K562 (cell line): ENCODE data around the gene RAD50. TPM values are rescaled to one million over a fixed set of nuclear protein-coding genes. Genes with fewer than 3 reads are reported as not detected.
A peak's percentile ranks its signal among the peaks of the same experiment; 100 is the strongest.

Experiments used
- CBX5 ChIP-seq: IDR thresholded peaks from 2 replicates; pipeline ENCODE4 v1.6.1; 2014; ENCODE audit warnings: low read depth, borderline replicate concordance
- CCNT2 ChIP-seq: IDR thresholded peaks from 2 replicates; pipeline ENCODE4 v1.6.1; 2011; ENCODE audit warnings: borderline replicate concordance, low read depth, mild to moderate bottlenecking, moderate library complexity, mixed read lengths, low read length; ENCODE audit not compliant: insufficient read length; ENCODE audit errors: extremely low read depth
- HEY1 ChIP-seq: fragments of 250-450 bp; sonication (Bioruptor Pico); IDR thresholded peaks from 2 replicates; pipeline ENCODE4 v1.5.0; 2020; ENCODE audit warnings: mild to moderate bottlenecking, moderate library complexity, borderline replicate concordance
- MBD2 ChIP-seq: sonication (generic); IDR thresholded peaks from 2 replicates; pipeline ENCODE4 v1.6.1; 2016; ENCODE audit warnings: low read depth, borderline replicate concordance
- MYNN ChIP-seq, 2 experiments: sonication (generic); formaldehyde crosslinking in 1 of 2; IDR thresholded peaks; 2 replicates each; pipeline versions ENCODE4 v1.5.0 to v1.6.1; 2016 to 2020; ENCODE audit warnings: antibody characterized with exemption in 1 of 2, missing genetic modification reagents in 1 of 2
- NCOR1 ChIP-seq: fragments of 450-650 bp; IDR thresholded peaks from 2 replicates; pipeline ENCODE4 v1.6.1; 2016; ENCODE audit warnings: mild to moderate bottlenecking, moderate library complexity
- PRDM10 ChIP-seq: fragments of 450-650 bp; IDR thresholded peaks from 2 replicates; pipeline ENCODE4 v1.6.1; 2018; ENCODE audit not compliant: partially characterized antibody
- SP2 ChIP-seq: IDR thresholded peaks from 2 replicates; pipeline ENCODE4 v1.6.1; 2011; ENCODE audit warnings: mild to moderate bottlenecking, low read depth, low read length, moderate library complexity; ENCODE audit not compliant: poor library complexity, severe bottlenecking; ENCODE audit errors: extremely low read depth
- ZBTB7A ChIP-seq: IDR thresholded peaks from 2 replicates; pipeline ENCODE4 v1.6.1; 2011; ENCODE audit warnings: low read depth, mild to moderate bottlenecking, low read length, moderate library complexity, borderline replicate concordance; ENCODE audit not compliant: control insufficient read depth
- ZFP1 ChIP-seq: fragments of 450-650 bp; formaldehyde crosslinking; IDR thresholded peaks from 2 replicates; pipeline ENCODE4 v1.4.0; 2020; ENCODE audit warnings: mild to moderate bottlenecking, mixed read lengths
- ZKSCAN1 ChIP-seq: fragments of 150-350 bp; IDR thresholded peaks from 2 replicates; pipeline ENCODE4 v1.6.1; 2016; ENCODE audit warnings: low read depth, low read length
- ZNF384 ChIP-seq: IDR thresholded peaks from 2 replicates; pipeline ENCODE4 v1.6.1; 2012; ENCODE audit warnings: low read depth, low read length, improper control_type of control experiment
- ZNF778 ChIP-seq: fragments of 450-650 bp; formaldehyde crosslinking; IDR thresholded peaks from 2 replicates; pipeline ENCODE4 v1.4.0; 2020; ENCODE audit warnings: mild to moderate bottlenecking, moderate library complexity
- polyA plus RNA-seq, 8 experiments: library from polyadenylated mRNA; depleted of rRNA in 4 of 8; stranded (reverse) in 5 of 8; unstranded in 3 of 8; fragments of >200 nt; fragmentation: Nextera tagmentation in 2 of 8; fragmentation: Illumina TruSeq in 1 of 8; extraction: Ambion mirVana in 2 of 8; extraction: Trizol in 1 of 8; gene quantifications; 2 replicates each; pipeline versions ENCODE4 v1.2.1 to v1.2.3, GENCODE V29; 2011 to 2014; ENCODE audit warnings: inconsistent platforms in 1 of 8, missing spikeins in 1 of 8
- total RNA-seq, 7 experiments: library from RNA; depleted of rRNA in 6 of 7; stranded (reverse); fragments of >200 nt in 6 of 7; fragmentation: Illumina TruSeq in 2 of 7; extraction: Trizol in 2 of 7; gene quantifications; 2 replicates each; pipeline versions ENCODE4 v1.2.1 to v1.2.3, GENCODE V29; 2011 to 2021; ENCODE audit warnings: low replicate concordance in 1 of 7
- TF ChIP-seq, protein P1 (sequence below): sonication (generic); formaldehyde crosslinking; IDR thresholded peaks from 2 replicates; pipeline ENCODE4 v1.5.0; 2020; ENCODE audit warnings: missing genetic modification reagents
- TF ChIP-seq, protein P2 (sequence below): sonication (generic); formaldehyde crosslinking; IDR thresholded peaks from 2 replicates; pipeline ENCODE4 v1.8.1; 2022; ENCODE audit warnings: missing genetic modification reagents
- TF ChIP-seq, protein P3 (sequence below): IDR thresholded peaks from 2 replicates; pipeline ENCODE4 v1.6.1; 2011; ENCODE audit warnings: borderline replicate concordance, low read depth, mild to moderate bottlenecking, moderate library complexity, low read length; ENCODE audit not compliant: insufficient read depth, poor library complexity, severe bottlenecking

The RAD50 gene
- total and polyA plus RNA-seq, 9 of the 15 experiments (the other 6 are each of a cell fraction or from before 2014, with no cell fraction given) = 15.3 to 74.2 (median 44.1) TPM

- TF ChIP-seq PRDM10 (no peak), ZNF778 (CRISPR knock-in tag) (no peak), NCOR1 (peak; percentile 37; the same call in 1 of the 2 replicates), HEY1 (CRISPR knock-in tag) (no peak), SP2 (no peak), MYNN (IDR thresholded peaks at IDR 0.05) (peak; percentile 86), MYNN (CRISPR knock-in tag; IDR thresholded peaks at IDR 0.05) (no peak), CCNT2 (no peak), CBX5 (peak; percentile 59; the same call in 1 of the 2 replicates), ZKSCAN1 (no peak), ZNF384 (no peak), ZBTB7A (no peak), ZFP1 (CRISPR knock-in tag) (peak; percentile 93), MBD2 (peak; percentile 70; the same call in 1 of the 2 replicates)
- TF ChIP-seq, protein P1, sequence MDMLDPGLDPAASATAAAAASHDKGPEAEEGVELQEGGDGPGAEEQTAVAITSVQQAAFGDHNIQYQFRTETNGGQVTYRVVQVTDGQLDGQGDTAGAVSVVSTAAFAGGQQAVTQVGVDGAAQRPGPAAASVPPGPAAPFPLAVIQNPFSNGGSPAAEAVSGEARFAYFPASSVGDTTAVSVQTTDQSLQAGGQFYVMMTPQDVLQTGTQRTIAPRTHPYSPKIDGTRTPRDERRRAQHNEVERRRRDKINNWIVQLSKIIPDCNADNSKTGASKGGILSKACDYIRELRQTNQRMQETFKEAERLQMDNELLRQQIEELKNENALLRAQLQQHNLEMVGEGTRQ (CRISPR knock-in tag) = no peak
- TF ChIP-seq, protein P2, sequence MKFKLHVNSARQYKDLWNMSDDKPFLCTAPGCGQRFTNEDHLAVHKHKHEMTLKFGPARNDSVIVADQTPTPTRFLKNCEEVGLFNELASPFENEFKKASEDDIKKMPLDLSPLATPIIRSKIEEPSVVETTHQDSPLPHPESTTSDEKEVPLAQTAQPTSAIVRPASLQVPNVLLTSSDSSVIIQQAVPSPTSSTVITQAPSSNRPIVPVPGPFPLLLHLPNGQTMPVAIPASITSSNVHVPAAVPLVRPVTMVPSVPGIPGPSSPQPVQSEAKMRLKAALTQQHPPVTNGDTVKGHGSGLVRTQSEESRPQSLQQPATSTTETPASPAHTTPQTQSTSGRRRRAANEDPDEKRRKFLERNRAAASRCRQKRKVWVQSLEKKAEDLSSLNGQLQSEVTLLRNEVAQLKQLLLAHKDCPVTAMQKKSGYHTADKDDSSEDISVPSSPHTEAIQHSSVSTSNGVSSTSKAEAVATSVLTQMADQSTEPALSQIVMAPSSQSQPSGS (CRISPR knock-in tag) = no peak
- TF ChIP-seq, protein P3, sequence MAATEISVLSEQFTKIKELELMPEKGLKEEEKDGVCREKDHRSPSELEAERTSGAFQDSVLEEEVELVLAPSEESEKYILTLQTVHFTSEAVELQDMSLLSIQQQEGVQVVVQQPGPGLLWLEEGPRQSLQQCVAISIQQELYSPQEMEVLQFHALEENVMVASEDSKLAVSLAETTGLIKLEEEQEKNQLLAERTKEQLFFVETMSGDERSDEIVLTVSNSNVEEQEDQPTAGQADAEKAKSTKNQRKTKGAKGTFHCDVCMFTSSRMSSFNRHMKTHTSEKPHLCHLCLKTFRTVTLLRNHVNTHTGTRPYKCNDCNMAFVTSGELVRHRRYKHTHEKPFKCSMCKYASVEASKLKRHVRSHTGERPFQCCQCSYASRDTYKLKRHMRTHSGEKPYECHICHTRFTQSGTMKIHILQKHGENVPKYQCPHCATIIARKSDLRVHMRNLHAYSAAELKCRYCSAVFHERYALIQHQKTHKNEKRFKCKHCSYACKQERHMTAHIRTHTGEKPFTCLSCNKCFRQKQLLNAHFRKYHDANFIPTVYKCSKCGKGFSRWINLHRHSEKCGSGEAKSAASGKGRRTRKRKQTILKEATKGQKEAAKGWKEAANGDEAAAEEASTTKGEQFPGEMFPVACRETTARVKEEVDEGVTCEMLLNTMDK = no peak
Measured at GRCh38 chr5:132666310-132667123, 109.7 kb downstream of the RAD50 start (continued).
